ENCODE results near the gene GABRP.
A peak's percentile ranks its signal among the peaks of the same experiment; 100 is the strongest.

GABRP gene

GRCh38 chr5:170769246-170769645 lies 14.3 kb upstream of the GABRP start:
- Histone ChIP-seq H3K36me3 (ENCODE audit: low read depth) (no peaks in the 10 kb centered on the region), H3K27me3 (ENCODE audit: insufficient read depth, poor library complexity, severe bottlenecking) (no peaks in the 10 kb centered on the region), H3K4me3 (ENCODE audit: severe bottlenecking) (no peak overlapping the region), H3K9me3 (ENCODE audit: severe bottlenecking) (no peaks in the 10 kb centered on the region), H3K27ac (ENCODE audit: poor library complexity, severe bottlenecking) (no peak overlapping the region), H3K4me1 (ENCODE audit: insufficient read depth, poor library complexity, severe bottlenecking) (no peaks in the 10 kb centered on the region)
- ATAC-seq (ENCODE audit: low read depth) (no peak), DNase-seq (ENCODE audit: low spot score) (no peak)
- TF ChIP-seq, protein P1, sequence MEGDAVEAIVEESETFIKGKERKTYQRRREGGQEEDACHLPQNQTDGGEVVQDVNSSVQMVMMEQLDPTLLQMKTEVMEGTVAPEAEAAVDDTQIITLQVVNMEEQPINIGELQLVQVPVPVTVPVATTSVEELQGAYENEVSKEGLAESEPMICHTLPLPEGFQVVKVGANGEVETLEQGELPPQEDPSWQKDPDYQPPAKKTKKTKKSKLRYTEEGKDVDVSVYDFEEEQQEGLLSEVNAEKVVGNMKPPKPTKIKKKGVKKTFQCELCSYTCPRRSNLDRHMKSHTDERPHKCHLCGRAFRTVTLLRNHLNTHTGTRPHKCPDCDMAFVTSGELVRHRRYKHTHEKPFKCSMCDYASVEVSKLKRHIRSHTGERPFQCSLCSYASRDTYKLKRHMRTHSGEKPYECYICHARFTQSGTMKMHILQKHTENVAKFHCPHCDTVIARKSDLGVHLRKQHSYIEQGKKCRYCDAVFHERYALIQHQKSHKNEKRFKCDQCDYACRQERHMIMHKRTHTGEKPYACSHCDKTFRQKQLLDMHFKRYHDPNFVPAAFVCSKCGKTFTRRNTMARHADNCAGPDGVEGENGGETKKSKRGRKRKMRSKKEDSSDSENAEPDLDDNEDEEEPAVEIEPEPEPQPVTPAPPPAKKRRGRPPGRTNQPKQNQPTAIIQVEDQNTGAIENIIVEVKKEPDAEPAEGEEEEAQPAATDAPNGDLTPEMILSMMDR (IDR thresholded peaks at IDR 0.05; ENCODE audit: poor library complexity, severe bottlenecking) = no peak

DNA sequence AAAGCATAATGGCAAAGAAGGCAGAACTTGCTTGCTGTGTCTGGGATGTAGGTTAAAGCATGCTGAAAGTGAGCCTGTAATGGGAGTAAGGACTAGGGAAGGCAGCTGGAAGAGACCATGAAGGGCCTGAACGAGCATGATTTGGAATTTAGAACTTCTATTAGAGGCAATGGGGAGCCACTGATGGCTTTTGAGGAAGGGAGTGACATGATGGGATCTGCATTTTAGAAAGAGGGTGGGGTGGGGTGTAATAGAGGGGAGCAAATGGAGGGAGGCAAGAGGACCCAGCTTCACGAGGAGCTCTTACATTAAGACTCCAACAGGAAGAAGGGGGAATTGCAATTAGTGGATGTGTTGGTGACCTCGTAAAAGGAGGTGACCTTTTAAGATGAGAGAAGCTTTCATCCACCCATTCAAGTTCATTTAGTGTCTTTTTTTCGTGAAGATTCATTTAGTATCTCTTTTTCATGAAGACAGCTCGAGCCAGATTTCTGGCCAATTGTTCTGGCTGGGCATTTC lies 13.6 kb upstream of the GABRP start:
- Histone ChIP-seq H3K36me3 (ENCODE audit: low read depth) (no peaks in the 10 kb centered on the region), H3K27me3 (ENCODE audit: insufficient read depth, poor library complexity, severe bottlenecking) (no peaks in the 10 kb centered on the region), H3K4me1 (ENCODE audit: insufficient read depth, poor library complexity, severe bottlenecking) (no peaks in the 10 kb centered on the region), H3K4me3 (ENCODE audit: severe bottlenecking) (no peak overlapping the region), H3K27ac (ENCODE audit: poor library complexity, severe bottlenecking) (no peak overlapping the region), H3K9me3 (ENCODE audit: severe bottlenecking) (no peaks in the 10 kb centered on the region)
- TF ChIP-seq, protein P1 (IDR thresholded peaks at IDR 0.05; ENCODE audit: poor library complexity, severe bottlenecking) = no peak
- ATAC-seq (ENCODE audit: low read depth) (no peak), DNase-seq (ENCODE audit: low spot score) (no peak)

- no peaks in the 10 kb centered on the region for H3K27me3 ChIP-seq (ENCODE audit: insufficient read depth, poor library complexity, severe bottlenecking)
- TF ChIP-seq, protein P1 (IDR thresholded peaks at IDR 0.05; ENCODE audit: poor library complexity, severe bottlenecking) = no peak
- no peaks in the 10 kb centered on the region for H3K9me3 ChIP-seq (ENCODE audit: severe bottlenecking)
- no peak overlapping the region for H3K27ac ChIP-seq (ENCODE audit: poor library complexity, severe bottlenecking)
- H3K4me3 ChIP-seq (ENCODE audit: severe bottlenecking) = no peak overlapping the region
- no peak for DNase-seq (ENCODE audit: low spot score)
- H3K4me1 ChIP-seq (ENCODE audit: insufficient read depth, poor library complexity, severe bottlenecking) = no peaks in the 10 kb centered on the region
- no peak for ATAC-seq (ENCODE audit: low read depth)
- H3K36me3 ChIP-seq (ENCODE audit: low read depth) = no peaks in the 10 kb centered on the region
Observed at GRCh38 chr5:170771496-170771895, 12.0 kb upstream of the GABRP start.

DNA sequence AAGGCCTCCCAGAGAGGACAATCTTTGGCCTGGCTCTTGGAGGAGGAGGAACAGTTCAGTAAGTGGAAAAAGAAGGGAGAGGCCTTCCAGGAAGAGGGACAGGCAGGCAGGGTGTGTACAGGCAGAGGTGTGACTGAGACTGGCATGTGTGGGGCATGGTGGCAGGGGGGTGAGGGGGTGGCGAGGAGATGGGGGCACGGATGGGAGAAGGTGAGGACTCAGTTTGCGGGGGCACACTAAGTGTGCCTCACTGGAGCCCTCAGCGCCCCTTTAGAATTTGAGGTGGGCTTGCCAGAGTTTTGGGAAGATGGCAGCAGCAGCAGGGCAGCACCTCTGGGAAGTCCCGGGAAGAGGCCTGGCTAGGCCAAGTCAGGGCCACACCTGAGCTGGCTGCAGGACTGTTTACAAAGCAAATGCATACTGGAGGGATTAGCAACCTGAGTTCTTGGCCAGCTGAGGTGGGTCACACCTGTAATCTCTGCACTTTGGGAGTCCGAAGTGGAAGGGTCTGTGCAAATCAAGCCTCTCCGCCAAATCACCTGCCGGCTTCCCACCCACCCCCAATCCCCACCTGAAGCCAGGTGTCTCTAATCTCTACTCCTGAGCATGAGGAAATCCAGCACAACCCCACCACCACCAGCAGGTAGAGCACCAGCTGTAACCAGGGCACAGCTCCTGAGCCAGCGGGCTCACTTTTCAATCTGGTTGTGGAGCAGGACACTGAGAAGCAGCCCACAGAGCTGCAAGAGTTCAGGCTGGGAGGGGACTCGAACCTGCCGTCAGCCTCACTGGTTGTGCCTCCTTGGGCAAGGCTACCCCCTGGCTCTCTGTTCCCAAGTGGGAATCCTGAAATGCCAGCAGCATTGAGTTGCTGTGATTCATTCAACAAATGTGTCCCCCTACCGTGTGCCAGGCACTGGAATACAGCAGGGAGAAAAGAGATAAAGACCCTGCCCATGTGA lies 10.2 kb upstream of the GABRP start:
- Histone ChIP-seq H3K27ac (ENCODE audit: poor library complexity, severe bottlenecking) (no peak overlapping the region), H3K27me3 (ENCODE audit: insufficient read depth, poor library complexity, severe bottlenecking) (no peaks in the 10 kb centered on the region), H3K4me3 (ENCODE audit: severe bottlenecking) (no peak overlapping the region), H3K9me3 (ENCODE audit: severe bottlenecking) (no peaks in the 10 kb centered on the region), H3K36me3 (ENCODE audit: low read depth) (no peaks in the 10 kb centered on the region), H3K4me1 (ENCODE audit: insufficient read depth, poor library complexity, severe bottlenecking) (no peaks in the 10 kb centered on the region)
- peak; percentile 54; the same call in 2 of the 3 replicates for ATAC-seq (ENCODE audit: low read depth)
- DNase-seq (ENCODE audit: low spot score) = peak; percentile 41
- TF ChIP-seq, protein P1 (IDR thresholded peaks at IDR 0.05; ENCODE audit: poor library complexity, severe bottlenecking) = no peak

GRCh38 chr5:170774831-170775230 lies 8.7 kb upstream of the GABRP start:
- no peaks in the 10 kb centered on the region for H3K36me3 ChIP-seq (ENCODE audit: low read depth)
- no peak for ATAC-seq (ENCODE audit: low read depth)
- peak; percentile 37 for DNase-seq (ENCODE audit: low spot score)
- H3K27ac ChIP-seq (ENCODE audit: poor library complexity, severe bottlenecking) = no peak overlapping the region
- H3K4me1 ChIP-seq (ENCODE audit: insufficient read depth, poor library complexity, severe bottlenecking) = no peaks in the 10 kb centered on the region
- H3K9me3 ChIP-seq (ENCODE audit: severe bottlenecking) = no peaks in the 10 kb centered on the region
- no peaks in the 10 kb centered on the region for H3K27me3 ChIP-seq (ENCODE audit: insufficient read depth, poor library complexity, severe bottlenecking)
- no peak overlapping the region for H3K4me3 ChIP-seq (ENCODE audit: severe bottlenecking)
- TF ChIP-seq, protein P1 (IDR thresholded peaks at IDR 0.05; ENCODE audit: poor library complexity, severe bottlenecking) = no peak

Data from RWPE2 (cell line).